ENCODE data around the gene CDC73.
A peak's percentile ranks its signal among the peaks of the same experiment; 100 is the strongest.
"Not testable (repeated sequence)": the region's sequence is repeated elsewhere in the genome, so short reads cannot be mapped to it uniquely, and the experiment has no call there.

The CDC73 gene

GRCh38 chr1:193283016-193283415 lies 161.2 kb downstream of the CDC73 start:
- no peak for TF ChIP-seq CTCF (IDR thresholded peaks at IDR 0.05; ENCODE audit: control insufficient read depth, insufficient read depth, low read depth, low read length, missing control alignments)
- DNase-seq (ENCODE audit: low read depth), result peak; percentile 41

GRCh38 chr1:193284219-193284618 lies 162.4 kb downstream of the CDC73 start:
- no peak for TF ChIP-seq CTCF (IDR thresholded peaks at IDR 0.05; ENCODE audit: control insufficient read depth, insufficient read depth, low read depth, low read length, missing control alignments)
- H3K4me3 ChIP-seq (ENCODE audit: control insufficient read depth, low read depth, low read length), result no peak overlapping the region
- DNase-seq (ENCODE audit: low read depth), result no peak

More at GRCh38 chr1:193283016-193283415, 161.2 kb downstream of the CDC73 start:
- H3K4me3 ChIP-seq (ENCODE audit: control insufficient read depth, low read depth, low read length), result no peak overlapping the region

GRCh38 chr1:193285641-193286040 lies 163.8 kb downstream of the CDC73 start:
- DNase-seq (ENCODE audit: low read depth), result no peak
- no peak for TF ChIP-seq CTCF (IDR thresholded peaks at IDR 0.05; ENCODE audit: control insufficient read depth, insufficient read depth, low read depth, low read length, missing control alignments)

DNA sequence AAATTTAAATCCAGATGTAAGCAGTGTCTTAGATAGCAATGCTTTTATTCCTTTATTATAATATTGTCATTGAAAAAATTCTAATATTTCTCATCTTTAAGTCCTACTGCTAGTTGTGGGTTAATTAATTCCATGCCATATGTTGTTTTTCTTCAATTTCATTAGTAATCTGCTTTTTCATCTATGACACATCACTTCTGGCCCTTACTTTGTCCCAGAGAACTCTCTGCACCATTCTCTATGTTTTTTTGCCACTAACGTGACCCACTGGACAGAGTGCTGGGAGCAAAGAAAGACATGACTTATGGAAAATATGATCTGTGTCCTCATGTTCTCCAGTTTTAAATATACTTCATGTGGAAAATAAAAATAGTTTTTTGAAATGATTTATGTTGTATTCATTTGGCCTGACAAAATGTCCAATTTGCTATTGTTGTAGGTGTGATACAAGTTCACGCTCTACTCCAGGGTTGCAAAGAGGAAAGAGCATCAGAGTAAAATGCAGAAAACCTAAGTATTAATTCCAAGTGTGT lies 166.8 kb downstream of the CDC73 start:
- DNase-seq (ENCODE audit: low read depth); H3K4me3 ChIP-seq (ENCODE audit: control insufficient read depth, low read depth, low read length): not testable (repeated sequence)

More at GRCh38 chr1:193285641-193286040, 163.8 kb downstream of the CDC73 start:
- H3K4me3 ChIP-seq (ENCODE audit: control insufficient read depth, low read depth, low read length), result no peak overlapping the region

DNA sequence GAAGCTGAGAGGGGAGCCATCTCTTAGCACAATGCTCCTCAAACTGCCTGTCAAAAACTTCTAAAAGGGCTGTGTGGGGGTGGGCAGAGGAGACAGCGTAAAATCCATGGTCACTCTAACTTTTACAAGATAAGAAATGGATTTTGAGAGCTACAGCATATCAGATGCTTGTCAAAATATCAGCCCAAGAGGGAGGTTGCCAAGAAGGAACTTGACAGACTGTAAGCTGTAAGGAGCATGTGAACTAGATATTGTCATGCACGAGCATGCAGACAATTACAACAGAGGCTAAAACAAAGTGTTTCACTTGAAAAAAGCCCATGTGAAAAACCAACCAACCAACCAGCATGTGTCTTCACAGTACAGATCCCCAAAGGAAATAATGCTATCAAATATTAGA lies 171.9 kb downstream of the CDC73 start:
- TF ChIP-seq CTCF (IDR thresholded peaks at IDR 0.05; ENCODE audit: control insufficient read depth, insufficient read depth, low read depth, low read length, missing control alignments), result no peak
- no peak for DNase-seq (ENCODE audit: low read depth)
- H3K4me3 ChIP-seq (ENCODE audit: control insufficient read depth, low read depth, low read length), result no peak overlapping the region

DNA sequence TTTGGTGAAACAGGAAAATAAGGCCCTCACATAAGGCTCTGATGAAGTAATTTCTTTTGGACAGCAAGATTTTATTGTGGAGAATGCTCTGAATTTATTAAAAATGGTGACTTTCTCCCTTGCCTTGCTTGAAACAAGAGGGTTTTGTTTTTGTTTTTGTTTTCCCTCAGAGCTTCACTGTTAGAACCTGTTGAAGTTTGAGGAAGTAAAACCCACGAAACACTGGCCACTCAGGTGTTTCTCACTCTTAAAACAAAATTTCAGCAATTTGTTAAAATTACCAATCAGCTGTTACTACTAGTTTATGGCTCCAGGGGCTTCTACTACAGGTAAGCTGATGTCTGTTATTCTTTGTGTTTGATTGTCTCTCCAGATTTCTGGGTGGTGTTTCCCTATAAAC lies 177.2 kb downstream of the CDC73 start:
- H3K4me3 ChIP-seq (ENCODE audit: control insufficient read depth, low read depth, low read length), result no peak overlapping the region
- TF ChIP-seq CTCF (IDR thresholded peaks at IDR 0.05; ENCODE audit: control insufficient read depth, insufficient read depth, low read depth, low read length, missing control alignments), result no peak
- DNase-seq (ENCODE audit: low read depth), result no peak

DNA sequence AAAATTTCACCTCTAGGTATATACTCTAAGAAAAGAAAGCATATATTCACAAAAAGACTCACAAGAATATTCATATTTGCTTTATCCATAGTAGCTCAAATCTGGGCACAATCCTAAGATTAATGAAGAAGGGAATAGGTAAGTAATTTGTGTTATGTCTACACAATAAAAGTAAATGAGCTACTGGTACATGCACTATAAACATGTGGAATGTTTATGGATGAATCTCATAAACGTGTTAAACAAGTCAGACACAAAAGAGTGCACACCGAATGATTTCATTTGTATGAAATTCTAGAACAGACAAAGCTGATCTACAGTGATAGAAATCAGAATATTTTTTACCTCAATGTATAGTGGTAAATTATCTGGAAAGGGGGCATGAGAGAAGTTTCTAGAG lies 179.9 kb downstream of the CDC73 start:
- no peak overlapping the region for H3K4me3 ChIP-seq (ENCODE audit: control insufficient read depth, low read depth, low read length)
- TF ChIP-seq CTCF (IDR thresholded peaks at IDR 0.05; ENCODE audit: control insufficient read depth, insufficient read depth, low read depth, low read length, missing control alignments), result no peak
- no peak for DNase-seq (ENCODE audit: low read depth)

Data from AG09309 (cell line).